Neural crest cell (in vitro differentiated cells): ENCODE results near the gene PTPN12. TPM values are rescaled to one million over a fixed set of nuclear protein-coding genes. Genes with fewer than 3 reads are reported as not detected.

Source experiments
- DNase-seq: peaks from one replicate; pipeline ENCODE4 v3.0.0; 2021; ENCODE audit warnings: low read depth, mixed read lengths, low spot score
- H3K27ac Mint-ChIP-seq: one replicate; pipeline ENCODE4 v1.8.0; 2021; ENCODE audit warnings: mild to moderate bottlenecking, mixed read lengths; ENCODE audit not compliant: unreplicated experiment
- H3K27me3 Mint-ChIP-seq: 2 replicates; pipeline ENCODE4 v1.8.0; 2021; ENCODE audit warnings: low read depth, mild to moderate bottlenecking, mixed read lengths
- H3K36me3 Mint-ChIP-seq: 2 replicates; pipeline ENCODE4 v1.8.0; 2021; ENCODE audit warnings: low read depth, mild to moderate bottlenecking, mixed read lengths
- H3K4me1 Mint-ChIP-seq: 2 replicates; pipeline ENCODE4 v1.8.0; 2021; ENCODE audit warnings: mixed read lengths
- H3K4me3 Mint-ChIP-seq: one replicate; pipeline ENCODE4 v1.8.0; 2021; ENCODE audit warnings: mild to moderate bottlenecking, mixed read lengths
- H3K9me3 Mint-ChIP-seq: 2 replicates; pipeline ENCODE4 v1.8.0; 2021; ENCODE audit warnings: mixed read lengths
- CTCF ChIP-seq: fragments of 200-600 bp; sonication (generic); conservative IDR thresholded peaks from 2 replicates; pipeline ENCODE4 v1.5.0; 2021; ENCODE audit warnings: antibody characterized with exemption, mild to moderate bottlenecking
- total RNA-seq: library from RNA; stranded (reverse); gene quantifications from 2 replicates; pipeline ENCODE4 v1.2.1, GENCODE V29; 2021

PTPN12 gene
- total RNA-seq, 1 donor from 2014 or later = 88.2 TPM

- H3K4me3 Mint-ChIP-seq = no peak overlapping the region
Observed at GRCh38 chr7:77627309-77627676, 90.2 kb downstream of the PTPN12 start.

GRCh38 chr7:77629797-77630196 lies 92.7 kb downstream of the PTPN12 start:
- H3K4me3 Mint-ChIP-seq = no peak overlapping the region
- TF ChIP-seq CTCF = no peak
- no peaks in the 10 kb centered on the region for H3K9me3 Mint-ChIP-seq
- no peak overlapping the region for H3K27ac Mint-ChIP-seq
- H3K4me1 Mint-ChIP-seq = no peaks in the 10 kb centered on the region
- H3K36me3 Mint-ChIP-seq = peaks cover 9% of the 10 kb centered on the region
- H3K27me3 Mint-ChIP-seq = no peaks in the 10 kb centered on the region
- no peak for DNase-seq

More at GRCh38 chr7:77627309-77627676, 90.2 kb downstream of the PTPN12 start:
- Mint-ChIP-seq H3K4me1 (no peaks in the 10 kb centered on the region), H3K9me3 (no peaks in the 10 kb centered on the region), H3K27me3 (no peaks in the 10 kb centered on the region), H3K36me3 (peaks cover 11% of the 10 kb centered on the region), H3K27ac (no peak overlapping the region)
- DNase-seq = no peak
- no peak for TF ChIP-seq CTCF

GRCh38 chr7:77631820-77632219 lies 94.7 kb downstream of the PTPN12 start:
- H3K36me3 Mint-ChIP-seq = peaks cover 5% of the 10 kb centered on the region
- H3K4me1 Mint-ChIP-seq = no peaks in the 10 kb centered on the region
- no peaks in the 10 kb centered on the region for H3K27me3 Mint-ChIP-seq
- H3K4me3 Mint-ChIP-seq = no peak overlapping the region
- H3K9me3 Mint-ChIP-seq = no peaks in the 10 kb centered on the region
- no peak for DNase-seq
- TF ChIP-seq CTCF = no peak
- no peak overlapping the region for H3K27ac Mint-ChIP-seq

DNA sequence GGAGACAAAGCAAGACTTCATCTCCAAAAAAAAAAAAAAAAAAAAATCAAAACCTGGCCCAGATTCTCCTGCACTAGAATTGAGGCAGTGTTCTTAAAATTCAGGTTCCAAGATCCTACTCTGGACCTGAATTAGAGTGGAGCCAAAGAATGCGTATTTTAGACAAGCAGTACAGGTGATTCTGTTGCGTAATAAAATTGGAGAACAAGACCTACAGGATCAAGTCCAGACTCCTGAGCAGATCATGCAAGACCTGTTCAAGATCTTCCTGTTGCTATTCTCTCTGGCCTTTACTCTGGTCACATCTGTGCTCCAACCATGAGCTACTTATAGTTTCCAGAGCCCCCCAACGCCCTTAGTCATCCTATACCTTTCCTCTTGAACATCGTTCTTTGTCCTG lies 107.7 kb downstream of the PTPN12 start:
- Mint-ChIP-seq H3K4me3 (no peak overlapping the region), H3K9me3 (no peaks in the 10 kb centered on the region)

DNA sequence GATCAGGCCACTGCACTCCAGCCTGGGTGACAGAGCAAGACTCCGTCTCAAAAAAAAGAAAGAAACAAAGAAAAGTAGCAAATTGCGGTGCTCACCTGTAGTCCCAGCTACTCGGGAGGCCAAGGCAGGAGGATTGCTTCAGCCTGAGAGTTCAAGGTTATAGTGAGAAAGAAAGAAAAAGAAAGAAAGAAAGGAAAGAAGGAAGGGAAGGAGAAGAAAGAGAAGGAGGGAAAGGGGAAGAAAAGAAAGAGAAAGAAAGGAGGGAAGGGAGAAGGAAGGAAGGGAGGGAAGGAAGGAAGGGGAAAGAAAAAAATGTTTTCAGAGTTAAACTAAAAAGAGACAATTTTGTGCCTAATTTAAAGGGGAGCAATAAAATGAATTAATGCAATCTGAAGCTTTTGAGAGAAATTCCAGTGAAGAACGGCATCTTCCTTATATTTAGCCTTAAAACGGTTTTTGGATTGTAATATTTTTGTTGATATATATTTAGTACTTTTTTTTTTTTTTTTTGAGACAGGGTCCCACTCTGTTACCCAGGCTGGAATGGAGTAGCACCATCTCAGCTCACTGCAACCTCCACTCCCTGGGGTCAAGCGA lies 111.7 kb downstream of the PTPN12 start:
- H3K9me3 Mint-ChIP-seq = no peaks in the 10 kb centered on the region
- H3K4me3 Mint-ChIP-seq = no peak overlapping the region
- peaks cover 8% of the 10 kb centered on the region for H3K36me3 Mint-ChIP-seq
- peaks cover 3% of the 10 kb centered on the region for H3K4me1 Mint-ChIP-seq
- no peaks in the 10 kb centered on the region for H3K27me3 Mint-ChIP-seq
- H3K27ac Mint-ChIP-seq = no peak overlapping the region
- TF ChIP-seq CTCF = no peak
- DNase-seq = no peak

More for the DNA sequence above, 107.7 kb downstream of the PTPN12 start:
- Mint-ChIP-seq H3K27me3 (no peaks in the 10 kb centered on the region), H3K27ac (no peak overlapping the region), H3K36me3 (peaks cover 14% of the 10 kb centered on the region), H3K4me1 (peaks cover under 1% of the 10 kb centered on the region)
- TF ChIP-seq CTCF = no peak
- no peak for DNase-seq
